Caco-2 (cell line): Measurements from ENCODE around the gene H1-8. TPM values are rescaled to one million over a fixed set of nuclear protein-coding genes. Genes with fewer than 3 reads are reported as not detected.

Experiments
- BruUV-seq: library from RNA; stranded (reverse); fragments of 400-500 nt; replicated peaks from 2 replicates; lab custom pipeline; 2021; lab: Mats Ljungman, UMichigan
- CTCF ChIA-PET: fragments of 300-600 bp; sonication (Branson Sonifier 250); formaldehyde crosslinking; loops from one replicate; lab custom pipeline; 2022; ENCODE audit warnings: antibody characterized with exemption; lab: Charles Lee
- POLR2A ChIA-PET: fragments of 300-600 bp; sonication (Branson Sonifier 250); formaldehyde crosslinking; loops from one replicate; lab custom pipeline; 2022; ENCODE audit warnings: antibody characterized with exemption; lab: Charles Lee
- DNase-seq, 2 experiments: peaks; one replicate each; pipeline versions ENCODE4 v3.0.0 to v3.0.0-alpha.2; 2020 to 2022
- H3K27me3 ChIP-seq: replicated peaks from 2 replicates; pipeline ENCODE4 v1.6.0; 2011; ENCODE audit warnings: low read length; ENCODE audit not compliant: control insufficient read depth, insufficient read depth
- H3K36me3 ChIP-seq: 2 replicates; pipeline ENCODE4 v1.5.1; 2011; ENCODE audit warnings: low read length; ENCODE audit not compliant: control insufficient read depth, insufficient read depth
- H3K4me1 ChIP-seq: fragments of 250-450 bp; sonication (Bioruptor Pico); 2 replicates; pipeline ENCODE4 v1.5.1; 2020; ENCODE audit warnings: mild to moderate bottlenecking
- H3K4me3 ChIP-seq: 2 replicates; pipeline ENCODE4 v1.5.1; 2011; ENCODE audit warnings: low read depth, mild to moderate bottlenecking, control low read depth, low read length
- H3K9me3 ChIP-seq: fragments of 250-450 bp; sonication (Bioruptor Pico); 2 replicates; pipeline ENCODE4 v1.5.1; 2020; ENCODE audit warnings: mild to moderate bottlenecking, moderate library complexity
- H3K27ac Mint-ChIP-seq: one replicate; pipeline ENCODE4 v1.8.0; 2022; ENCODE audit warnings: mixed read lengths; ENCODE audit not compliant: unreplicated experiment
- H3K27me3 Mint-ChIP-seq: one replicate; pipeline ENCODE4 v1.8.0; 2022; ENCODE audit warnings: mixed read lengths; ENCODE audit not compliant: insufficient read depth, unreplicated experiment
- H3K36me3 Mint-ChIP-seq: one replicate; pipeline ENCODE4 v1.8.0; 2022; ENCODE audit warnings: mild to moderate bottlenecking, mixed read lengths; ENCODE audit not compliant: insufficient read depth, unreplicated experiment
- H3K4me1 Mint-ChIP-seq: one replicate; pipeline ENCODE4 v1.8.0; 2022; ENCODE audit warnings: low read depth, mixed read lengths; ENCODE audit not compliant: unreplicated experiment
- H3K4me3 Mint-ChIP-seq: one replicate; pipeline ENCODE4 v1.8.0; 2022; ENCODE audit warnings: mild to moderate bottlenecking, moderate library complexity, mixed read lengths; ENCODE audit not compliant: unreplicated experiment
- H3K9me3 Mint-ChIP-seq: one replicate; pipeline ENCODE4 v1.8.0; 2022; ENCODE audit warnings: mixed read lengths; ENCODE audit not compliant: unreplicated experiment
- CTCF ChIP-seq, 2 experiments: fragments of 200-600 bp in 1 of 2; IDR thresholded peaks; 1 replicate in 1 of 2; 2 replicates in 1 of 2; pipeline versions ENCODE4 v1.5.1 to v1.8.0; 2011 to 2022; ENCODE audit warnings: antibody characterized with exemption in 1 of 2, control low read depth in 1 of 2, inconsistent platforms in 1 of 2, low read depth in 1 of 2, low read length in 1 of 2, mild to moderate bottlenecking in 1 of 2, moderate library complexity in 1 of 2; ENCODE audit not compliant: insufficient read depth in 1 of 2, severe bottlenecking in 1 of 2, unreplicated experiment in 1 of 2
- intact Hi-C: fragments of 100-400 bp; cut with micrococcal nuclease; formaldehyde crosslinking; loops from one replicate; pipeline ENCODE4 v1.10.0; 2022; ENCODE audit not compliant: unreplicated experiment
- total RNA-seq: library from RNA; stranded (reverse); gene quantifications from 2 replicates; pipeline ENCODE4 v1.2.3, GENCODE V29; 2022

Gene H1-8
- total RNA-seq, 1 experiment from 2014 or later = not detected

- no peaks in the 10 kb centered on the region for H3K4me1 Mint-ChIP-seq
These were observed 16.7 kb upstream of the H1-8 start for GRCh38 chr3:129526121-129526900.

GRCh38 chr3:129527262-129527661 lies 15.7 kb upstream of the H1-8 start:
- ChIA-PET POLR2A (no interaction called here), CTCF (no interaction called here)
- no peak for TF ChIP-seq CTCF (IDR thresholded peaks at IDR 0.05; ENCODE audit: insufficient read depth in 1 of 2, low read depth in 1 of 2, low read length in 1 of 2, severe bottlenecking in 1 of 2, unreplicated experiment in 1 of 2)
- Mint-ChIP-seq H3K27ac (no peak overlapping the region), H3K4me3 (no peak overlapping the region), H3K27me3 (no peaks in the 10 kb centered on the region), H3K36me3 (no peaks in the 10 kb centered on the region), H3K9me3 (no peaks in the 10 kb centered on the region), H3K4me1 (no peaks in the 10 kb centered on the region)
- Histone ChIP-seq H3K9me3 (no peaks in the 10 kb centered on the region), H3K4me1 (peaks cover 7% of the 10 kb centered on the region; the same call in 1 of the 2 replicates), H3K27me3 (no peaks in the 10 kb centered on the region), H3K36me3 (no peaks in the 10 kb centered on the region), H3K4me3 (no peak overlapping the region)
- intact Hi-C loops = no loop called here
- DNase-seq = no peak
- no TSS peak for BruUV-seq

More at GRCh38 chr3:129526121-129526900, 16.7 kb upstream of the H1-8 start:
- TF ChIP-seq CTCF (IDR thresholded peaks at IDR 0.05; ENCODE audit: insufficient read depth in 1 of 2, low read depth in 1 of 2, low read length in 1 of 2, severe bottlenecking in 1 of 2, unreplicated experiment in 1 of 2) = no peak
- Histone ChIP-seq H3K27me3 (no peaks in the 10 kb centered on the region), H3K9me3 (no peaks in the 10 kb centered on the region), H3K4me3 (no peak overlapping the region), H3K36me3 (no peaks in the 10 kb centered on the region), H3K4me1 (peaks cover 7% of the 10 kb centered on the region; the same call in 1 of the 2 replicates)
- H3K4me3 Mint-ChIP-seq = no peak overlapping the region
- POLR2A ChIA-PET = no interaction called here
- DNase-seq = no peak
- H3K27ac Mint-ChIP-seq = no peak overlapping the region
- intact Hi-C loops = no loop called here
- H3K9me3 Mint-ChIP-seq = no peaks in the 10 kb centered on the region
- H3K27me3 Mint-ChIP-seq = no peaks in the 10 kb centered on the region
- no peaks in the 10 kb centered on the region for H3K36me3 Mint-ChIP-seq
- CTCF ChIA-PET = no interaction called here
- no TSS peak for BruUV-seq

GRCh38 chr3:129528589-129529100 lies 14.3 kb upstream of the H1-8 start, which contains the start of gene RHO:
Gene RHO, plus strand, starts transcription at chr3:129528639. Its CDS starts 95 bp downstream, at chr3:129528734.
- Mint-ChIP-seq H3K9me3 (no peaks in the 10 kb centered on the region), H3K27me3 (no peaks in the 10 kb centered on the region), H3K36me3 (no peaks in the 10 kb centered on the region), H3K27ac (no peak within 1 kb of the TSS), H3K4me1 (no peaks in the 10 kb centered on the region), H3K4me3 (no peak within 1 kb of the TSS)
- ChIA-PET CTCF (no interaction called here), POLR2A (no interaction called here)
- intact Hi-C loops = no loop called here
- Histone ChIP-seq H3K36me3 (no peaks in the 10 kb centered on the region), H3K27me3 (no peaks in the 10 kb centered on the region), H3K4me1 (peaks cover 7% of the 10 kb centered on the region; the same call in 1 of the 2 replicates), H3K4me3 (no peak within 1 kb of the TSS), H3K9me3 (no peaks in the 10 kb centered on the region)
- no TSS peak for BruUV-seq
- no peak for TF ChIP-seq CTCF (IDR thresholded peaks at IDR 0.05; ENCODE audit: insufficient read depth in 1 of 2, low read depth in 1 of 2, low read length in 1 of 2, severe bottlenecking in 1 of 2, unreplicated experiment in 1 of 2)
- DNase-seq = no peak
